Keratinocyte (primary cell): ENCODE results near the gene DOCK11. TPM values are rescaled to one million over a fixed set of nuclear protein-coding genes. Genes with fewer than 3 reads are reported as not detected.

Experiments
- DNase-seq: peaks from one replicate; pipeline ENCODE4 v3.0.0-alpha.2; 2011; ENCODE audit warnings: low read depth, missing footprints, low spot score
- FAIRE-seq: peaks from 2 replicates; lab custom pipeline; 2011; peaks lifted over from hg19 to GRCh38; lab: Jason Lieb, UNC
- H2AFZ ChIP-seq: 2 replicates; pipeline ENCODE4 v1.6.0; 2012; ENCODE audit warnings: low read length, control low read depth, inconsistent platforms; ENCODE audit not compliant: control insufficient read depth
- H3K27ac ChIP-seq: 2 replicates; pipeline ENCODE4 v1.5.1; 2011; ENCODE audit warnings: low read length; ENCODE audit not compliant: control insufficient read depth, insufficient read depth
- H3K27me3 ChIP-seq: 3 replicates; pipeline ENCODE4 v1.6.0; 2011; ENCODE audit warnings: low read length; ENCODE audit not compliant: control insufficient read depth, insufficient read depth; ENCODE audit errors: extremely low read depth
- H3K36me3 ChIP-seq, 2 experiments: 2 replicates in 1 of 2; 3 replicates in 1 of 2; pipeline ENCODE4 v1.5.1; 2011; ENCODE audit warnings: low read length in 2 of 2, mild to moderate bottlenecking in 1 of 2; ENCODE audit not compliant: control insufficient read depth in 2 of 2, insufficient read depth in 2 of 2; ENCODE audit errors: extremely low read depth in 1 of 2
- H3K4me1 ChIP-seq: 3 replicates; pipeline ENCODE4 v1.5.1; 2011; ENCODE audit warnings: low read length; ENCODE audit not compliant: control insufficient read depth, insufficient read depth; ENCODE audit errors: extremely low read depth
- H3K4me2 ChIP-seq: 3 replicates; pipeline ENCODE4 v1.6.0; 2011; ENCODE audit warnings: low read depth, low read length; ENCODE audit not compliant: control insufficient read depth, insufficient read depth; ENCODE audit errors: extremely low read depth
- H3K4me3 ChIP-seq, 3 experiments: fragments of 200-600 bp in 1 of 3; sonication (generic) in 1 of 3; 2 replicates in 2 of 3; 3 replicates in 1 of 3; pipeline ENCODE4 v1.5.1; 2011 to 2016; ENCODE audit warnings: low read length in 3 of 3, mild to moderate bottlenecking in 3 of 3, control low read depth in 2 of 3, inconsistent platforms in 1 of 3, low read depth in 1 of 3, mixed read lengths in 1 of 3, mixed run types in 1 of 3, moderate library complexity in 1 of 3; ENCODE audit not compliant: control insufficient read depth in 2 of 3, insufficient read depth in 2 of 3; ENCODE audit errors: extremely low read depth in 1 of 3
- H3K79me2 ChIP-seq: 2 replicates; pipeline ENCODE4 v1.6.0; 2012; ENCODE audit warnings: low read length; ENCODE audit not compliant: control insufficient read depth, insufficient read depth
- H3K9ac ChIP-seq: 3 replicates; pipeline ENCODE4 v1.6.0; 2011; ENCODE audit warnings: low read length; ENCODE audit not compliant: control insufficient read depth, insufficient read depth; ENCODE audit errors: extremely low read depth
- H3K9me1 ChIP-seq: 3 replicates; pipeline ENCODE4 v1.6.0; 2011; ENCODE audit warnings: low read length; ENCODE audit not compliant: control insufficient read depth, insufficient read depth; ENCODE audit errors: extremely low read depth
- H3K9me3 ChIP-seq: 2 replicates; pipeline ENCODE4 v1.5.1; 2012; ENCODE audit warnings: low read depth, low read length; ENCODE audit not compliant: control insufficient read depth
- H4K20me1 ChIP-seq: 3 replicates; pipeline ENCODE4 v1.6.0; 2011; ENCODE audit warnings: low read length; ENCODE audit not compliant: control insufficient read depth, insufficient read depth; ENCODE audit errors: extremely low read depth
- CTCF ChIP-seq, 3 experiments: IDR thresholded peaks in 1 of 3; conservative IDR thresholded peaks in 1 of 3; optimal IDR thresholded peaks in 1 of 3; 2 replicates in 2 of 3; 3 replicates in 1 of 3; pipeline versions ENCODE3 to v1.5.1; 2011; ENCODE audit warnings: low read length in 3 of 3, mild to moderate bottlenecking in 3 of 3, moderate library complexity in 2 of 3, control low read depth in 1 of 3, inconsistent platforms in 1 of 3; ENCODE audit not compliant: insufficient read depth in 2 of 3; ENCODE audit errors: extremely low read depth in 1 of 3
- EZH2 ChIP-seq: IDR thresholded peaks from one replicate; pipeline ENCODE4 v1.6.1; 2012; ENCODE audit warnings: inconsistent platforms, mild to moderate bottlenecking, low read length, moderate library complexity
- dilution Hi-C: fragments of 300-500 bp; cut with MboI; formaldehyde crosslinking; loops from one replicate; pipeline ENCODE4 v1.7.0; 2020; ENCODE audit warnings: low sequenced_read_pairs; ENCODE audit not compliant: extremely low pct_ligation_motif_present
- polyA plus RNA-seq, 5 experiments: library from polyadenylated mRNA; depleted of rRNA in 3 of 5; stranded (reverse) in 3 of 5; stranded (forward) in 1 of 5; unstranded in 1 of 5; fragments of >200 nt; gene quantifications; 1 replicate in 1 of 5; 2 replicates in 3 of 5; 3 replicates in 1 of 5; pipeline versions ENCODE4 v1.2.1 to v1.2.3, GENCODE V29; 2011 to 2012; ENCODE audit warnings: missing spikeins in 2 of 5, low read depth in 1 of 5, low replicate concordance in 1 of 5

Gene DOCK11
- polyA plus RNA-seq, 1 donor (not counting 4 experiments of a cell fraction or from before 2014, with no cell fraction given) = 4.6 TPM

DNA sequence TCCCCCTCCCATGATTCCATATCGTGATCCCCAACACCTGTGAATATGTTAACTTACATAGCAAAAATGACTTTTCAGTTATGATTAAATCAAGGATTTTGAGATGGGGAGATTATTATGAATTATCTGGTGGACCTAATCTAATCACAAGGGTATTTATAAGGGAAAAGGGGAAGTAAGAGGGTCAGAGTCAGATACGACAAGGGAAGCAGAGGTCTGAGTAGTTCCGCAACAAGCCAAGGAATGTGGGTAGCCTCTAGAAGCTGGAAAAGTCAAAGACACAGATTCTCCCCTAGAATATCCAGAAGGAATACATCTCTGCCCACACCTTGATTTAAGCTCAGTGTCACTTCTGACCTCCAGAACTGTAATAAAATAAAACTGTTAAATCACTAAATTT, 230.8 kb downstream of the DOCK11 start:
- no peaks in the 10 kb centered on the region for H4K20me1 ChIP-seq

GRCh38 chrX:118726887-118727685, 231.5 kb downstream of the DOCK11 start, which contains the start of gene IL13RA1:
IL13RA1 (plus strand) TSS chrX:118727606; CDS start chrX:118727639, 33 bp downstream.
- no peaks in the 10 kb centered on the region for H3K79me2 ChIP-seq
- FAIRE-seq (no peak), DNase-seq (peak; percentile 11)
- peak within 1 kb of the TSS; percentile 73 for H3K9ac ChIP-seq
- H3K27ac ChIP-seq = peak within 1 kb of the TSS; percentile 51
- no peaks in the 10 kb centered on the region for H3K36me3 ChIP-seq
- peak within 1 kb of the TSS; percentile 63 for H3K4me2 ChIP-seq
- H3K9me3 ChIP-seq = no peaks in the 10 kb centered on the region
- H2AFZ ChIP-seq = peak within 1 kb of the TSS; percentile 50
- H3K4me1 ChIP-seq = peaks cover 22% of the 10 kb centered on the region
- no peaks in the 10 kb centered on the region for H4K20me1 ChIP-seq
- H3K27me3 ChIP-seq = no peaks in the 10 kb centered on the region
- H3K9me1 ChIP-seq = no peaks in the 10 kb centered on the region
- TF ChIP-seq CTCF (optimal IDR thresholded peaks at IDR 0.05 in 1 of 3, IDR thresholded peaks at IDR 0.05 in 1 of 3, conservative IDR thresholded peaks at IDR 0.05 in 1 of 3; ENCODE audit: extremely low read depth in 1 of 3, insufficient read depth in 2 of 3, low read length in 3 of 3) (no peak), EZH2 (no peak)
- H3K4me3 ChIP-seq = peak within 1 kb of the TSS; percentile 52 to 70 (median 65)
- dilution Hi-C loops = no loop called here

More for the DNA sequence above, 230.8 kb downstream of the DOCK11 start:
- Histone ChIP-seq H3K27ac (no peak overlapping the region), H3K9me3 (no peaks in the 10 kb centered on the region), H3K4me2 (peak overlapping the region; percentile 56), H3K36me3 (no peaks in the 10 kb centered on the region), H3K27me3 (no peaks in the 10 kb centered on the region), H3K79me2 (no peaks in the 10 kb centered on the region), H2AFZ (no peak overlapping the region), H3K9me1 (no peaks in the 10 kb centered on the region), H3K9ac (no peak overlapping the region), H3K4me1 (peaks cover 22% of the 10 kb centered on the region), H3K4me3 (no peak overlapping the region)
- no peak for DNase-seq
- FAIRE-seq = no peak
- dilution Hi-C loops = no loop called here
- TF ChIP-seq CTCF (optimal IDR thresholded peaks at IDR 0.05 in 1 of 3, IDR thresholded peaks at IDR 0.05 in 1 of 3, conservative IDR thresholded peaks at IDR 0.05 in 1 of 3; ENCODE audit: extremely low read depth in 1 of 3, insufficient read depth in 2 of 3, low read length in 3 of 3) (no peak), EZH2 (no peak)
